Germinal center (tissue), 1 donor: Measurements from ENCODE around the gene PPP1R37.

Experiments used
- DNase-seq: peaks from one replicate; pipeline ENCODE4 v3.0.0; 2012; ENCODE audit warnings: mixed read lengths, low spot score

Gene PPP1R37

GRCh38 chr19:45137179-45137761, 44.3 kb downstream of the PPP1R37 start:
- peak; percentile 66 for DNase-seq

GRCh38 chr19:45138303-45138751, 45.3 kb downstream of the PPP1R37 start:
- DNase-seq: no peak

- DNase-seq: no peak
These were observed 46.5 kb downstream of the PPP1R37 start for GRCh38 chr19:45139286-45140143.

GRCh38 chr19:45140144-45140503, 47.1 kb downstream of the PPP1R37 start:
- no peak for DNase-seq

- DNase-seq: no peak
These were observed 47.6 kb downstream of the PPP1R37 start for GRCh38 chr19:45140533-45140932.

GRCh38 chr19:45141203-45141900, 48.4 kb downstream of the PPP1R37 start:
- no peak for DNase-seq

GRCh38 chr19:45142016-45142725, 49.2 kb downstream of the PPP1R37 start:
- no peak for DNase-seq

- DNase-seq: no peak
These were observed 49.7 kb downstream of the PPP1R37 start for GRCh38 chr19:45142726-45143110.

GRCh38 chr19:45144431-45145269, 51.7 kb downstream of the PPP1R37 start:
- DNase-seq: no peak

- no peak for DNase-seq
These were observed 52.6 kb downstream of the PPP1R37 start for GRCh38 chr19:45145270-45146189.

GRCh38 chr19:45146251-45146650, 53.3 kb downstream of the PPP1R37 start:
- DNase-seq: no peak

- DNase-seq: no peak
These were observed 53.8 kb downstream of the PPP1R37 start for GRCh38 chr19:45146741-45147205.

GRCh38 chr19:45147835-45148676, 55.1 kb downstream of the PPP1R37 start:
- no peak for DNase-seq

GRCh38 chr19:45149129-45149528, 56.1 kb downstream of the PPP1R37 start:
- no peak for DNase-seq

GRCh38 chr19:45150180-45150579, 57.2 kb downstream of the PPP1R37 start:
- no peak for DNase-seq

GRCh38 chr19:45150751-45151281, 57.8 kb downstream of the PPP1R37 start:
- DNase-seq: no peak

- no peak for DNase-seq
These were observed 58.3 kb downstream of the PPP1R37 start for GRCh38 chr19:45151320-45151719.

- DNase-seq: no peak
These were observed 59.0 kb downstream of the PPP1R37 start for GRCh38 chr19:45151821-45152503.
